ENCODE data around the gene CHL1. TPM values are rescaled to one million over a fixed set of nuclear protein-coding genes. Genes with fewer than 3 reads are reported as not detected.

CHL1 gene
- total RNA-seq, 1 donor from 2014 or later = 0.53 TPM

- no peaks in the 10 kb centered on the region for H3K27me3 ChIP-seq
- no peak for TF ChIP-seq CTCF (IDR thresholded peaks at IDR 0.05)
- intact Hi-C loops (cut with DNase I) = no loop called here
Measured at GRCh38 chr3:244041-244440, 47.5 kb downstream of the CHL1 start.

GRCh38 chr3:247916-248315 lies 51.4 kb downstream of the CHL1 start:
- Histone ChIP-seq H3K4me3 (no peak overlapping the region), H3K27me3 (no peaks in the 10 kb centered on the region), H3K36me3 (no peaks in the 10 kb centered on the region), H3K9me3 (no peaks in the 10 kb centered on the region), H3K27ac (no peak overlapping the region), H3K4me1 (no peaks in the 10 kb centered on the region)
- intact Hi-C loops (cut with DNase I) = no loop called here
- no peak for TF ChIP-seq CTCF (IDR thresholded peaks at IDR 0.05)
- DNase-seq (ENCODE audit: low spot score in 2 of 2) = no peak

More at GRCh38 chr3:244041-244440, 47.5 kb downstream of the CHL1 start:
- Histone ChIP-seq H3K9me3 (no peaks in the 10 kb centered on the region), H3K27ac (no peak overlapping the region), H3K36me3 (no peaks in the 10 kb centered on the region), H3K4me1 (no peaks in the 10 kb centered on the region), H3K4me3 (no peak overlapping the region)
- DNase-seq (ENCODE audit: low spot score in 2 of 2) = no peak

GRCh38 chr3:248864-249520 lies 52.4 kb downstream of the CHL1 start:
- Histone ChIP-seq H3K4me1 (no peaks in the 10 kb centered on the region), H3K27ac (no peak overlapping the region), H3K27me3 (no peaks in the 10 kb centered on the region), H3K36me3 (no peaks in the 10 kb centered on the region), H3K9me3 (no peaks in the 10 kb centered on the region), H3K4me3 (no peak overlapping the region)
- TF ChIP-seq CTCF (IDR thresholded peaks at IDR 0.05) = no peak
- no peak for DNase-seq (ENCODE audit: low spot score in 2 of 2)
- intact Hi-C loops (cut with DNase I) = no loop called here

- no peak for TF ChIP-seq CTCF (IDR thresholded peaks at IDR 0.05)
- H3K9me3 ChIP-seq = no peaks in the 10 kb centered on the region
- H3K27me3 ChIP-seq = no peaks in the 10 kb centered on the region
- DNase-seq (ENCODE audit: low spot score in 2 of 2) = no peak
- H3K4me3 ChIP-seq = no peak overlapping the region
- intact Hi-C loops (cut with DNase I) = no loop called here
- no peaks in the 10 kb centered on the region for H3K36me3 ChIP-seq
- H3K4me1 ChIP-seq = no peaks in the 10 kb centered on the region
- H3K27ac ChIP-seq = no peak overlapping the region
Measured at GRCh38 chr3:249587-250262, 53.2 kb downstream of the CHL1 start.

GRCh38 chr3:256501-256900 lies 59.9 kb downstream of the CHL1 start:
- DNase-seq (ENCODE audit: low spot score in 2 of 2) = no peak
- intact Hi-C loops (cut with DNase I) = no loop called here
- no peak overlapping the region for H3K4me3 ChIP-seq
- no peaks in the 10 kb centered on the region for H3K36me3 ChIP-seq
- no peak overlapping the region for H3K27ac ChIP-seq
- no peaks in the 10 kb centered on the region for H3K9me3 ChIP-seq
- H3K27me3 ChIP-seq = no peaks in the 10 kb centered on the region
- no peaks in the 10 kb centered on the region for H3K4me1 ChIP-seq
- no peak for TF ChIP-seq CTCF (IDR thresholded peaks at IDR 0.05)

Data from ascending aorta (tissue), 2 donors.